GM23248 (cell line): Measurements from ENCODE around the gene ARL4A.

Source experiments
- EZH2 ChIP-seq: fragments of 200-600 bp; sonication (generic); IDR thresholded peaks from 2 replicates; pipeline ENCODE4 v1.6.1; 2018; ENCODE audit warnings: antibody characterized with exemption, mild to moderate bottlenecking; ENCODE audit not compliant: insufficient read depth, poor library complexity, severe bottlenecking
- EZH2phosphoT487 ChIP-seq: fragments of 200-600 bp; sonication (generic); IDR thresholded peaks from 2 replicates; pipeline ENCODE4 v1.6.1; 2018; ENCODE audit warnings: antibody characterized with exemption, moderate library complexity, mild to moderate bottlenecking, low read depth; ENCODE audit not compliant: insufficient read depth

DNA sequence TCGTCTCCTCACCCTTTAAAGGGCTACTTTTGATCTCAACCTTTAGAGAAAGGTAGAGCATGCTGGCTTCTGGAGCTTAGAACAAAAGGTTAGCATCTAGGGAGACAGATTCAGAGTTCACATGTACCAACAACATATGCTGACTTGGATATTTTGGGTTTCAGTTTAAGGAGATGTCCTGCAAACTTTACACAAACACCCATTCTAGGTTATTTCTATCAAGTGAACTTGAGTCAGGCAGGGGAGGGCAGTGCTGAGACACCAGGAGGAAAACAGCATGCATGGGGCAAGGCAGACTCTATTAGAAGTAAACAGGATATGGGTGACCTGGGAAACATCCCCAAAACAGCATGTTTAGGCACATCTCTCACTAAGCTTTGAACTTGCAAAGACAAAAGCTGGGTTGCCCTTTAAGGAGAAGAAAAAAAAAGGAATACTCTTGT lies 43.8 kb downstream of the ARL4A start:
- no peak for TF ChIP-seq EZH2
- TF ChIP-seq EZH2phosphoT487 = no peak
